ENCODE results near the gene OVCA2. TPM values are rescaled to one million over a fixed set of nuclear protein-coding genes. Genes with fewer than 3 reads are reported as not detected.
A peak's percentile ranks its signal among the peaks of the same experiment; 100 is the strongest.

The OVCA2 gene
- total RNA-seq, 4 donors from 2014 or later, result 7.9 to 27.4 (median 19.8) TPM

GRCh38 chr17:2082003-2082781, 40.4 kb downstream of the OVCA2 start:
- peak overlapping the region; percentile 85 to 89 for H3K27ac ChIP-seq

GRCh38 chr17:2083613-2084035, 41.8 kb downstream of the OVCA2 start:
- Histone ChIP-seq H3K36me3 (no peaks in the 10 kb centered on the region), H3K27ac (peak overlapping the region; percentile 85 to 89), H3K4me3 (no peak overlapping the region), H3K27me3 (no peaks in the 10 kb centered on the region), H3K4me1 (peaks cover 14 to 15% of the 10 kb centered on the region in 2 donors), H3K9me3 (no peaks in the 10 kb centered on the region)
- intact Hi-C loops (cut with DNase I; ENCODE audit: low total_unique reads), result no loop called here
- no peak for TF ChIP-seq CTCF (IDR thresholded peaks at IDR 0.05)
- TF ChIP-seq POLR2A (IDR thresholded peaks at IDR 0.05), result no peak
- peak in 1 of 2 donors; percentile 38 for DNase-seq

More at GRCh38 chr17:2082003-2082781, 40.4 kb downstream of the OVCA2 start:
- Histone ChIP-seq H3K27me3 (no peaks in the 10 kb centered on the region), H3K9me3 (no peaks in the 10 kb centered on the region), H3K4me3 (no peak overlapping the region), H3K4me1 (peaks cover 7 to 12% of the 10 kb centered on the region in 2 donors), H3K36me3 (no peaks in the 10 kb centered on the region)
- TF ChIP-seq CTCF (IDR thresholded peaks at IDR 0.05) (no peak), POLR2A (IDR thresholded peaks at IDR 0.05) (no peak)
- no peak for DNase-seq
- intact Hi-C loops (cut with DNase I; ENCODE audit: low total_unique reads), result no loop called here

- Histone ChIP-seq H3K27ac (peak overlapping the region; percentile 85 to 89), H3K27me3 (no peaks in the 10 kb centered on the region), H3K4me3 (no peak overlapping the region), H3K4me1 (peaks cover 17 to 20% of the 10 kb centered on the region in 2 donors), H3K36me3 (no peaks in the 10 kb centered on the region), H3K9me3 (no peaks in the 10 kb centered on the region)
- DNase-seq, result peak; percentile 73 to 76
- intact Hi-C loops (cut with DNase I; ENCODE audit: low total_unique reads), result no loop called here
- TF ChIP-seq CTCF (IDR thresholded peaks at IDR 0.05), result no peak
- no peak for TF ChIP-seq POLR2A (IDR thresholded peaks at IDR 0.05)
Measured at GRCh38 chr17:2084036-2084765, 42.4 kb downstream of the OVCA2 start.

GRCh38 chr17:2084766-2085647, 43.2 kb downstream of the OVCA2 start:
- no peaks in the 10 kb centered on the region for H3K36me3 ChIP-seq
- H3K4me3 ChIP-seq, result no peak overlapping the region
- H3K27me3 ChIP-seq, result no peaks in the 10 kb centered on the region
- no peak for TF ChIP-seq CTCF (IDR thresholded peaks at IDR 0.05)
- TF ChIP-seq POLR2A (IDR thresholded peaks at IDR 0.05), result no peak
- H3K4me1 ChIP-seq, result peaks cover 17 to 20% of the 10 kb centered on the region in 2 donors
- H3K27ac ChIP-seq, result peak overlapping the region; percentile 85 to 89
- intact Hi-C loops (cut with DNase I; ENCODE audit: low total_unique reads), result no loop called here
- peak; percentile 85 to 87 for DNase-seq
- no peaks in the 10 kb centered on the region for H3K9me3 ChIP-seq
